NT2/D1 (cell line): ENCODE measurements around the gene PARN.

Experiments
- SUZ12 ChIP-seq: IDR thresholded peaks from 2 replicates; pipeline ENCODE4 v1.6.1; 2011; ENCODE audit not compliant: insufficient read length, insufficient read depth; ENCODE audit errors: extremely low read depth
- YY1 ChIP-seq: IDR thresholded peaks from 2 replicates; pipeline ENCODE4 v1.6.1; 2011; ENCODE audit not compliant: insufficient read length, insufficient read depth
- ZNF274 ChIP-seq: IDR thresholded peaks from 2 replicates; pipeline ENCODE4 v1.6.1; 2011; ENCODE audit warnings: mild to moderate bottlenecking, low read depth, low read length

GRCh38 chr16:14529010-14529669, 100.9 kb downstream of the PARN start:
- TF ChIP-seq YY1 (no peak), SUZ12 (no peak), ZNF274 (no peak)
